ENCODE results near the gene KIAA1958.

The KIAA1958 gene

GRCh38 chr9:112533660-112534059 is 47.0 kb downstream of the KIAA1958 start:
- no peak for DNase-seq

- DNase-seq = no peak
These were observed 48.7 kb downstream of the KIAA1958 start for GRCh38 chr9:112535301-112535700.

GRCh38 chr9:112535811-112536210 is 49.2 kb downstream of the KIAA1958 start:
- DNase-seq = no peak

GRCh38 chr9:112537561-112537960 is 50.9 kb downstream of the KIAA1958 start:
- DNase-seq = no peak

- no peak for DNase-seq
These were observed 54.2 kb downstream of the KIAA1958 start for GRCh38 chr9:112540800-112541199.

GRCh38 chr9:112541685-112542084 is 55.1 kb downstream of the KIAA1958 start:
- DNase-seq = no peak

GRCh38 chr9:112542593-112543292 is 56.1 kb downstream of the KIAA1958 start:
- no peak for DNase-seq

GRCh38 chr9:112544477-112544876 is 57.9 kb downstream of the KIAA1958 start:
- no peak for DNase-seq

GRCh38 chr9:112545237-112545636 is 58.6 kb downstream of the KIAA1958 start:
- no peak for DNase-seq

- DNase-seq = no peak
These were observed 59.8 kb downstream of the KIAA1958 start for GRCh38 chr9:112546149-112547012.

- DNase-seq = no peak
These were observed 61.4 kb downstream of the KIAA1958 start for GRCh38 chr9:112548051-112548440.

GRCh38 chr9:112548836-112549595 is 62.4 kb downstream of the KIAA1958 start:
- no peak for DNase-seq

GRCh38 chr9:112550531-112550930 is 63.9 kb downstream of the KIAA1958 start:
- no peak for DNase-seq

GRCh38 chr9:112551641-112552040 is 65.0 kb downstream of the KIAA1958 start:
- no peak for DNase-seq

- DNase-seq = no peak
These were observed 65.8 kb downstream of the KIAA1958 start for GRCh38 chr9:112552229-112553056.

- DNase-seq = no peak
These were observed 66.7 kb downstream of the KIAA1958 start for GRCh38 chr9:112553256-112553826.

- DNase-seq = no peak
These were observed 67.9 kb downstream of the KIAA1958 start for GRCh38 chr9:112554516-112554915.

GRCh38 chr9:112555101-112555643 is 68.5 kb downstream of the KIAA1958 start:
- DNase-seq = no peak

GRCh38 chr9:112555844-112556482 is 69.3 kb downstream of the KIAA1958 start:
- no peak for DNase-seq

- DNase-seq = no peak
These were observed 70.1 kb downstream of the KIAA1958 start for GRCh38 chr9:112556497-112557442.

All from GF-D8 (cell line).